KMS-11 (cell line): Measurements from ENCODE around the gene SULT1A2.

Experiments
- H2AFZ ChIP-seq: fragments of 200-600 bp; sonication (generic); 2 replicates; pipeline ENCODE4 v1.6.1; 2016; ENCODE audit warnings: antibody characterized with exemption, mixed run types, low read depth
- H3K27ac ChIP-seq: fragments of 200-600 bp; sonication (generic); 2 replicates; pipeline ENCODE4 v1.6.1; 2016; ENCODE audit warnings: mild to moderate bottlenecking, mixed run types
- H3K27me3 ChIP-seq: fragments of 200-600 bp; sonication (generic); 2 replicates; pipeline ENCODE4 v1.6.1; 2017; ENCODE audit warnings: mild to moderate bottlenecking, low read depth, mixed run types, moderate library complexity; ENCODE audit not compliant: insufficient read depth
- H3K36me3 ChIP-seq: fragments of 200-600 bp; sonication (generic); 2 replicates; pipeline ENCODE4 v1.6.1; 2017; ENCODE audit warnings: mild to moderate bottlenecking, mixed run types; ENCODE audit not compliant: insufficient read depth
- H3K4me1 ChIP-seq: fragments of 200-600 bp; sonication (generic); 2 replicates; pipeline ENCODE4 v1.6.1; 2016; ENCODE audit warnings: mild to moderate bottlenecking, low read depth, mixed run types; ENCODE audit not compliant: poor library complexity, severe bottlenecking
- H3K4me2 ChIP-seq: fragments of 200-600 bp; sonication (generic); 2 replicates; pipeline ENCODE4 v1.7.0; 2016; ENCODE audit warnings: mild to moderate bottlenecking, mixed run types
- H3K4me3 ChIP-seq: fragments of 200-600 bp; sonication (generic); IDR thresholded peaks from 2 replicates; pipeline ENCODE4 v1.6.1; 2017; ENCODE audit warnings: low read depth, low read length, mixed read lengths; ENCODE audit not compliant: insufficient read depth
- H3K79me2 ChIP-seq: fragments of 200-600 bp; sonication (generic); 2 replicates; pipeline ENCODE4 v1.6.1; 2016; ENCODE audit warnings: low read depth, mixed run types; ENCODE audit not compliant: insufficient read depth
- H3K9ac ChIP-seq: fragments of 200-600 bp; sonication (generic); 2 replicates; pipeline ENCODE4 v1.6.1; 2016; ENCODE audit warnings: mild to moderate bottlenecking, mixed run types
- H4K20me1 ChIP-seq: fragments of 200-600 bp; sonication (generic); 2 replicates; pipeline ENCODE4 v1.6.1; 2016; ENCODE audit warnings: mild to moderate bottlenecking, mixed run types; ENCODE audit not compliant: insufficient read depth
- TF ChIP-seq, protein P1 (sequence below): fragments of 200-600 bp; sonication (generic); conservative IDR thresholded peaks from 2 replicates; pipeline ENCODE4 v1.6.1; 2017; ENCODE audit warnings: low read depth, mild to moderate bottlenecking, antibody characterized with exemption, low read length, moderate library complexity, mixed read lengths

The SULT1A2 gene

DNA sequence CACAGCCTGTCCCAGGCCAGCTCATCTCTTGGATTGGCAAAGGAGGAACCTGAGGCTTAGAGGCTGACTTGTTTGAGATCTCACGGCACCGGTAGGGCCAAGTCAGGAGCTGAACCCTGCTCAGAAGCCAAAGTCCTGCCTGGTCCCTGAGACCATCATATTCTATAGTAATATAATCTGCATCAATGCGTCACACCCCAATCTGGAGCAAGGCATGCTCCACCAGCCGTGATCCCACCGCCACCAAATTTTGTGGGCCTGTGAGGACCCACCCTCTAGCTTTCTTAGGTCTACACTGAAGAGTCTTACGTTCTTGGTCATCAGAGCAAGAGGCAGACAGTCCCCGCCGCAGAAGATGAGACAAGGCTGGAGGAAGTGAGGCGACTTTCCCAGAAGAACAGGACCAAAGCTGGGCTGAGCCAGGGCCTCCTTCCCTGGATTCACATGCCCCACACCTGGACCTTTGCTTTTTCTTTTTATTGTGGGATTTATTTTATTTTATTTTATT lies 10.3 kb upstream of the SULT1A2 start:
- TF ChIP-seq, protein P1, sequence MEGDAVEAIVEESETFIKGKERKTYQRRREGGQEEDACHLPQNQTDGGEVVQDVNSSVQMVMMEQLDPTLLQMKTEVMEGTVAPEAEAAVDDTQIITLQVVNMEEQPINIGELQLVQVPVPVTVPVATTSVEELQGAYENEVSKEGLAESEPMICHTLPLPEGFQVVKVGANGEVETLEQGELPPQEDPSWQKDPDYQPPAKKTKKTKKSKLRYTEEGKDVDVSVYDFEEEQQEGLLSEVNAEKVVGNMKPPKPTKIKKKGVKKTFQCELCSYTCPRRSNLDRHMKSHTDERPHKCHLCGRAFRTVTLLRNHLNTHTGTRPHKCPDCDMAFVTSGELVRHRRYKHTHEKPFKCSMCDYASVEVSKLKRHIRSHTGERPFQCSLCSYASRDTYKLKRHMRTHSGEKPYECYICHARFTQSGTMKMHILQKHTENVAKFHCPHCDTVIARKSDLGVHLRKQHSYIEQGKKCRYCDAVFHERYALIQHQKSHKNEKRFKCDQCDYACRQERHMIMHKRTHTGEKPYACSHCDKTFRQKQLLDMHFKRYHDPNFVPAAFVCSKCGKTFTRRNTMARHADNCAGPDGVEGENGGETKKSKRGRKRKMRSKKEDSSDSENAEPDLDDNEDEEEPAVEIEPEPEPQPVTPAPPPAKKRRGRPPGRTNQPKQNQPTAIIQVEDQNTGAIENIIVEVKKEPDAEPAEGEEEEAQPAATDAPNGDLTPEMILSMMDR, result no peak
- Histone ChIP-seq H3K27me3 (no peaks in the 10 kb centered on the region), H3K4me1 (no peaks in the 10 kb centered on the region), H3K27ac (no peak overlapping the region), H3K4me2 (no peak overlapping the region), H3K36me3 (no peaks in the 10 kb centered on the region), H4K20me1 (no peaks in the 10 kb centered on the region), H3K79me2 (no peaks in the 10 kb centered on the region), H2AFZ (no peak overlapping the region), H3K9ac (no peak overlapping the region), H3K4me3 (no peak overlapping the region)

DNA sequence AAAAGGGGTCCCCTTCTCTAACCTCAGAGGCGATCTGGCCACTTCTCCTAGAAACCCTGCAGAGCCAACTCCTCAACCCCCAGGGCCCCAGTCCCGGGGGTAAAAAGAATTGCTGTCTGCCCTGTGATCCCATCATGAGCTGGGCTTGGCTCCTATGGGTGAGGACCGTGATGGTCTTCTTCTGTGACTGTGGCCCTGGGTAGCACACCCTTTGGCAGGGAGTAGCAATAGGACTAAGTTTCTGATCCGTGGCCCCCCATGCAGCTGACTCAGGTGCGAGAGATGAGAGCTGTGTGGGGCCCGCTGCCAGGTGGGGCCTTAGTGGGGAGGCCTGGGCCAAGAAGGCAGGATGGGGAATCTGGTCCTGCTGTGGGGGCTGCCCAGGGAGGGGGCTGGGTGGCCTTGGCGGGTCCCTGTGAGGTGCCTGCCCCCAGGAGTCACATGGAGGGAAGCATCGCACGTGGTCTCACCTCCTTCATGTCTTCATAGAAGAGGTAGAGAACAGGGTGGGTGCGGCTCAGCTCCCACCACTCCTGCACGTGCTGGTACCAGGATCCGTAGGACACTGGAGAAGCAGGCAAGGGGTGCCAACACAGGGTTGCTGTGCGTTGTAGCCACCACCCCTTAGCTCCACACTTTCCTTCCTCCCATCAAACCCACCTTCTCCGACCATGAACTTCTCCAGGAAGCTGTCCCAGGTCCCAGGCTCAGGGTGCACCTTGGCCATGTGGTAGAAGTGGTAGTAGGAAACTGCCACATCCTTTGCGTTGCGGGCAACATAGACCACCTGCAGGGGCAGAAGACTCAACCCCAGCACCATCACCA lies 9.7 kb upstream of the SULT1A2 start:
- no peaks in the 10 kb centered on the region for H3K79me2 ChIP-seq
- H3K4me1 ChIP-seq, result no peaks in the 10 kb centered on the region
- no peak overlapping the region for H3K9ac ChIP-seq
- H3K4me3 ChIP-seq, result no peak overlapping the region
- H3K27ac ChIP-seq, result no peak overlapping the region
- no peak overlapping the region for H2AFZ ChIP-seq
- H4K20me1 ChIP-seq, result no peaks in the 10 kb centered on the region
- TF ChIP-seq, protein P1, result no peak
- no peaks in the 10 kb centered on the region for H3K27me3 ChIP-seq
- H3K4me2 ChIP-seq, result no peak overlapping the region
- H3K36me3 ChIP-seq, result no peaks in the 10 kb centered on the region

- no peaks in the 10 kb centered on the region for H3K36me3 ChIP-seq
- no peaks in the 10 kb centered on the region for H3K79me2 ChIP-seq
- no peak overlapping the region for H3K9ac ChIP-seq
- H3K4me3 ChIP-seq, result no peak overlapping the region
- no peak overlapping the region for H3K4me2 ChIP-seq
- no peak overlapping the region for H3K27ac ChIP-seq
- H2AFZ ChIP-seq, result no peak overlapping the region
- H3K4me1 ChIP-seq, result no peaks in the 10 kb centered on the region
- no peaks in the 10 kb centered on the region for H4K20me1 ChIP-seq
- TF ChIP-seq, protein P1, result no peak
- no peaks in the 10 kb centered on the region for H3K27me3 ChIP-seq
Observed at GRCh38 chr16:28604186-28604565, 7.3 kb upstream of the SULT1A2 start.

GRCh38 chr16:28603381-28604185 lies 6.7 kb upstream of the SULT1A2 start:
- H3K36me3 ChIP-seq, result no peaks in the 10 kb centered on the region
- H3K27me3 ChIP-seq, result no peaks in the 10 kb centered on the region
- no peak overlapping the region for H3K9ac ChIP-seq
- H3K27ac ChIP-seq, result no peak overlapping the region
- TF ChIP-seq, protein P1, result no peak
- no peak overlapping the region for H3K4me3 ChIP-seq
- H3K4me1 ChIP-seq, result no peaks in the 10 kb centered on the region
- H3K4me2 ChIP-seq, result no peak overlapping the region
- H3K79me2 ChIP-seq, result no peaks in the 10 kb centered on the region
- H2AFZ ChIP-seq, result no peak overlapping the region
- no peaks in the 10 kb centered on the region for H4K20me1 ChIP-seq
